HCT116 (cell line): ENCODE results near the gene GMDS. TPM values are rescaled to one million over a fixed set of nuclear protein-coding genes. Genes with fewer than 3 reads are reported as not detected.

ENCODE experiments used
- ATAC-seq: fragments of 200-7000 bp; cut with Tn5 transposase; 2 replicates; pipeline ENCODE4 v1.9.1; 2020; ENCODE audit warnings: mild to moderate bottlenecking, moderate library complexity
- BruUV-seq: library from RNA; stranded (reverse); fragments of 400-500 nt; replicated peaks from 2 replicates; lab custom pipeline; 2021; lab: Mats Ljungman, UMichigan
- CTCF ChIA-PET: fragments of 300-600 bp; sonication (Branson Sonifier 250); formaldehyde crosslinking; loops from one replicate; lab custom pipeline; 2021; ENCODE audit warnings: antibody characterized with exemption; lab: Charles Lee
- POLR2A ChIA-PET: fragments of 300-600, 350-600 bp; sonication (Branson Sonifier 250); formaldehyde crosslinking; loops from one replicate; lab custom pipeline; 2021; ENCODE audit warnings: antibody characterized with exemption; lab: Charles Lee
- RAD21 ChIA-PET, 2 experiments: fragments of 300-600 bp; sonication (Branson Sonifier 250); formaldehyde crosslinking; loops; one replicate each; lab custom pipeline; 2023; ENCODE audit warnings: low total read pairs in 2 of 2; ENCODE audit not compliant: uncharacterized antibody in 2 of 2, unreplicated experiment in 2 of 2, low non-redundant PET in 1 of 2; lab: Charles Lee
- DNase-seq: peaks from one replicate; pipeline ENCODE4 v3.0.0-alpha.2; 2010; ENCODE audit warnings: low read depth, low spot score
- H2AFZ ChIP-seq: fragments of 200-600 bp; shearing (Covaris generic), sonication (generic); 2 replicates; pipeline ENCODE4 v1.6.1; 2017; ENCODE audit warnings: low read depth, mixed run types, mixed read lengths, antibody characterized with exemption, low read length; ENCODE audit not compliant: poor library complexity, severe bottlenecking
- H3K27ac ChIP-seq: 2 replicates; pipeline ENCODE4 v1.5.1; 2012; ENCODE audit warnings: low read depth, low read length
- H3K27me3 ChIP-seq: fragments of 200-600 bp; sonication (generic); 2 replicates; pipeline ENCODE4 v1.6.1; 2016; ENCODE audit warnings: mixed run types, low read length, mixed read lengths; ENCODE audit not compliant: insufficient read depth
- H3K36me3 ChIP-seq, 2 experiments: fragments of 200-500 bp in 1 of 2; fragments of 200-600 bp in 1 of 2; sonication (Bioruptor generic) in 1 of 2; sonication (generic) in 1 of 2; 2 replicates each; pipeline versions ENCODE4 v1.5.1 to v1.6.1; 2014 to 2016; ENCODE audit warnings: low read length in 2 of 2, inconsistent platforms in 1 of 2, mixed read lengths in 1 of 2, mixed run types in 1 of 2; ENCODE audit not compliant: insufficient read depth in 2 of 2, control insufficient read depth in 1 of 2
- H3K4me1 ChIP-seq, 2 experiments: fragments of 200-600 bp in 1 of 2; sonication (generic) in 1 of 2; 2 replicates each; pipeline versions ENCODE4 v1.5.1 to v1.6.1; 2012 to 2017; ENCODE audit warnings: low read length in 2 of 2, inconsistent platforms in 1 of 2, mild to moderate bottlenecking in 1 of 2, mixed read lengths in 1 of 2, mixed run types in 1 of 2, moderate library complexity in 1 of 2; ENCODE audit not compliant: insufficient read depth in 2 of 2, control insufficient read depth in 1 of 2
- H3K4me2 ChIP-seq: fragments of 200-600 bp; sonication (generic); 2 replicates; pipeline ENCODE4 v1.6.1; 2017; ENCODE audit warnings: mixed run types, low read length, mixed read lengths
- H3K4me3 ChIP-seq, 2 experiments: fragments of 200-600 bp in 1 of 2; sonication (generic) in 1 of 2; replicated peaks in 1 of 2; 2 replicates each; pipeline ENCODE4 v1.5.1; 2011 to 2016; ENCODE audit warnings: low read length in 2 of 2, control low read depth in 1 of 2, low read depth in 1 of 2, mild to moderate bottlenecking in 1 of 2, mixed read lengths in 1 of 2, mixed run types in 1 of 2
- H3K79me2 ChIP-seq: fragments of 200-600 bp; sonication (generic); 2 replicates; pipeline ENCODE4 v1.6.1; 2017; ENCODE audit warnings: mild to moderate bottlenecking, mixed run types, low read length, moderate library complexity, mixed read lengths; ENCODE audit not compliant: insufficient read depth
- H3K9ac ChIP-seq: fragments of 200-600 bp; sonication (generic); 2 replicates; pipeline ENCODE4 v1.6.1; 2016; ENCODE audit warnings: low read length, mixed read lengths
- H3K9me2 ChIP-seq: fragments of 200-600 bp; sonication (generic), shearing (Covaris generic); 2 replicates; pipeline ENCODE4 v1.6.1; 2017; ENCODE audit warnings: mixed run types, mild to moderate bottlenecking, moderate library complexity; ENCODE audit not compliant: insufficient read depth
- H3K9me3 ChIP-seq, 2 experiments: fragments of 200-500 bp in 1 of 2; fragments of 200-600 bp in 1 of 2; sonication (Bioruptor generic) in 1 of 2; sonication (generic) in 1 of 2; 2 replicates each; pipeline ENCODE4 v1.6.1; 2014 to 2017; ENCODE audit warnings: low read length in 2 of 2, mixed read lengths in 2 of 2, inconsistent platforms in 1 of 2, low read depth in 1 of 2, mild to moderate bottlenecking in 1 of 2, mixed run types in 1 of 2, moderate library complexity in 1 of 2; ENCODE audit not compliant: control insufficient read depth in 1 of 2, insufficient read depth in 1 of 2
- H4K20me1 ChIP-seq: fragments of 200-600 bp; sonication (generic), shearing (Covaris generic); 2 replicates; pipeline ENCODE4 v1.6.1; 2017; ENCODE audit warnings: mixed run types, mild to moderate bottlenecking, moderate library complexity; ENCODE audit not compliant: insufficient read depth
- ATF3 ChIP-seq: IDR thresholded peaks from 2 replicates; pipeline ENCODE4 v1.6.1; 2012
- CBX3 ChIP-seq: IDR thresholded peaks from 2 replicates; pipeline ENCODE4 v1.6.1; 2012; ENCODE audit warnings: low read depth
- CEBPB ChIP-seq: IDR thresholded peaks from 2 replicates; pipeline ENCODE4 v1.6.1; 2012; ENCODE audit warnings: low read depth
- ELF1 ChIP-seq: IDR thresholded peaks from 2 replicates; pipeline ENCODE4 v1.6.1; 2012; ENCODE audit warnings: low read depth, borderline replicate concordance
- EZH2 ChIP-seq: fragments of 200-600 bp; sonication (generic); IDR thresholded peaks from 2 replicates; pipeline ENCODE4 v1.6.1; 2017; ENCODE audit warnings: antibody characterized with exemption, mixed run types
- EZH2phosphoT487 ChIP-seq: fragments of 200-600 bp; IDR thresholded peaks from 2 replicates; pipeline ENCODE4 v1.6.1; 2018; ENCODE audit warnings: antibody characterized with exemption, borderline replicate concordance
- FOSL1 ChIP-seq: IDR thresholded peaks from 2 replicates; pipeline ENCODE4 v1.6.1; 2012; ENCODE audit warnings: low read depth
- JUND ChIP-seq: IDR thresholded peaks from 2 replicates; pipeline ENCODE4 v1.6.1; 2012
- MAX ChIP-seq: IDR thresholded peaks from 2 replicates; pipeline ENCODE4 v1.6.1; 2012
- POLR2A ChIP-seq: IDR thresholded peaks from 2 replicates; pipeline ENCODE4 v1.7.0; 2011; ENCODE audit warnings: borderline replicate concordance; ENCODE audit not compliant: insufficient read depth, insufficient read length; ENCODE audit errors: extremely low read depth
- POLR2AphosphoS5 ChIP-seq: IDR thresholded peaks from 2 replicates; pipeline ENCODE4 v1.6.1; 2011; ENCODE audit warnings: mild to moderate bottlenecking, low read depth, low read length, moderate library complexity
- REST ChIP-seq: IDR thresholded peaks from 2 replicates; pipeline ENCODE4 v1.6.1; 2012; ENCODE audit warnings: low read depth
- SIN3A ChIP-seq: IDR thresholded peaks from 2 replicates; pipeline ENCODE4 v1.6.1; 2012; ENCODE audit warnings: low read depth
- SRF ChIP-seq: IDR thresholded peaks from 2 replicates; pipeline ENCODE4 v1.6.1; 2012; ENCODE audit warnings: low read depth
- TCF7L2 ChIP-seq: IDR thresholded peaks from 2 replicates; pipeline ENCODE4 v1.7.0; 2011; ENCODE audit warnings: borderline replicate concordance, inconsistent platforms; ENCODE audit not compliant: insufficient read depth, insufficient read length; ENCODE audit errors: extremely low read depth
- YY1 ChIP-seq: IDR thresholded peaks from 2 replicates; pipeline ENCODE4 v1.6.1; 2011; ENCODE audit warnings: low read length, low read depth, moderate library complexity, mild to moderate bottlenecking; ENCODE audit not compliant: insufficient replicate concordance; ENCODE audit errors: extremely low read depth
- ZBTB33 ChIP-seq: IDR thresholded peaks from 2 replicates; pipeline ENCODE4 v1.6.1; 2011; ENCODE audit warnings: mild to moderate bottlenecking, low read length, moderate library complexity; ENCODE audit not compliant: insufficient replicate concordance; ENCODE audit errors: extremely low read depth
- ZFX ChIP-seq: fragments of 450-650 bp; IDR thresholded peaks from 2 replicates; pipeline ENCODE4 v1.6.1; 2017
- ZNF274 ChIP-seq: fragments of 200-500 bp; sonication (Bioruptor generic); IDR thresholded peaks from 2 replicates; pipeline ENCODE4 v1.6.1; 2014; ENCODE audit warnings: mild to moderate bottlenecking, low read depth, low read length, inconsistent platforms
- intact Hi-C: fragments of 100-400 bp; cut with micrococcal nuclease; formaldehyde crosslinking; loops from 2 replicates; pipeline ENCODE4 v1.10.0; 2022
- total RNA-seq: library from RNA; stranded (reverse); gene quantifications from one replicate; pipeline ENCODE4 v1.2.1, GENCODE V29; 2021; ENCODE audit not compliant: unreplicated experiment

Gene GMDS
- total RNA-seq, 1 experiment from 2014 or later: 34.4 TPM

GRCh38 chr6:1812034-1812433, 433.4 kb downstream of the GMDS start:
- H3K4me2 ChIP-seq: no peak overlapping the region
- H3K27me3 ChIP-seq: no peaks in the 10 kb centered on the region
- no peak overlapping the region for H2AFZ ChIP-seq
- TF ChIP-seq ELF1 (no peak), YY1 (no peak), ZBTB33 (no peak), FOSL1 (no peak), MAX (no peak), TCF7L2 (no peak), CEBPB (no peak), POLR2AphosphoS5 (no peak), POLR2A (no peak), REST (no peak), ATF3 (no peak), ZFX (no peak), CBX3 (no peak), EZH2 (no peak), SRF (no peak), ZNF274 (no peak), JUND (no peak), SIN3A (no peak), EZH2phosphoT487 (no peak)
- no peak overlapping the region for H3K4me3 ChIP-seq
- CTCF ChIA-PET: no interaction called here
- RAD21 ChIA-PET: no interaction called here
- DNase-seq (no peak), ATAC-seq (no peak)
- no peaks in the 10 kb centered on the region for H3K79me2 ChIP-seq
- no peaks in the 10 kb centered on the region for H3K9me3 ChIP-seq
- no peak overlapping the region for H3K9ac ChIP-seq
- POLR2A ChIA-PET: no interaction called here
- no TSS peak for BruUV-seq
- no peaks in the 10 kb centered on the region for H3K36me3 ChIP-seq
- intact Hi-C loops: no loop called here
- no peaks in the 10 kb centered on the region for H3K9me2 ChIP-seq
- H3K4me1 ChIP-seq: no peaks in the 10 kb centered on the region
- H3K27ac ChIP-seq: no peak overlapping the region
- no peaks in the 10 kb centered on the region for H4K20me1 ChIP-seq
